ENCODE measurements around the gene TEDDM1. TPM values are rescaled to one million over a fixed set of nuclear protein-coding genes. Genes with fewer than 3 reads are reported as not detected.

The TEDDM1 gene
- total RNA-seq, 6 experiments from 2014 or later = not detected

DNA sequence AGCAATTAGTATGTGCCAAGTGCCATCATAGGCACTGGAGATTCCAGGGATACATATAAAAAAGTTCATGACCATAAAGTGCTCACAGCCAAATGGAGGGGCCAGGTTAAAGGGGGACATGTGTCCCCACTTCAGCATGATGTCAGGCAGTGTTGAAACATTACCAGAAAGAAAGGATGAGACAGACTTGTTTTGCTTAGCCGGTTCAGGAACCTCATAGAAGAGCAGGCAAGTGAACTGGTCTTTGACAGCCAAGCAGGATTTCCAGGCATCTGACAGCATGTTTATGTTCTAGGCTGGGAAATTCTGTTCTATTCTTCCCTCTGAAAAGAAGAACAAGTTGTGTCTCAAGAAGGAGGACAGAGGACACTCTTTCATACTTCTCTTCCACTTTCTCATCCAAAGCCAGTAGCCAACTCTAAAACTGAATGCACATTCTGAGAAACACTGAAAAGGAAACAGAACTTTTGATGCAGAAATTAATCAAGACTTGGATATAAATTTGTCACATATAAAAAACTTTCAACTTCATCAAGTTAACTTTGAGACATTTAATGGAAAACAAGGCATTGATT, 48.6 kb downstream of the TEDDM1 start:
- Mint-ChIP-seq H3K4me3 (no peak overlapping the region), H3K27me3 (ENCODE audit: insufficient read depth) (peaks cover 9% of the 10 kb centered on the region), H3K36me3 (ENCODE audit: low read depth) (no peaks in the 10 kb centered on the region), H3K4me1 (ENCODE audit: low read depth) (peaks cover 8% of the 10 kb centered on the region), H3K27ac (no peak overlapping the region), H3K9me3 (no peaks in the 10 kb centered on the region)
- TF ChIP-seq, protein P1, sequence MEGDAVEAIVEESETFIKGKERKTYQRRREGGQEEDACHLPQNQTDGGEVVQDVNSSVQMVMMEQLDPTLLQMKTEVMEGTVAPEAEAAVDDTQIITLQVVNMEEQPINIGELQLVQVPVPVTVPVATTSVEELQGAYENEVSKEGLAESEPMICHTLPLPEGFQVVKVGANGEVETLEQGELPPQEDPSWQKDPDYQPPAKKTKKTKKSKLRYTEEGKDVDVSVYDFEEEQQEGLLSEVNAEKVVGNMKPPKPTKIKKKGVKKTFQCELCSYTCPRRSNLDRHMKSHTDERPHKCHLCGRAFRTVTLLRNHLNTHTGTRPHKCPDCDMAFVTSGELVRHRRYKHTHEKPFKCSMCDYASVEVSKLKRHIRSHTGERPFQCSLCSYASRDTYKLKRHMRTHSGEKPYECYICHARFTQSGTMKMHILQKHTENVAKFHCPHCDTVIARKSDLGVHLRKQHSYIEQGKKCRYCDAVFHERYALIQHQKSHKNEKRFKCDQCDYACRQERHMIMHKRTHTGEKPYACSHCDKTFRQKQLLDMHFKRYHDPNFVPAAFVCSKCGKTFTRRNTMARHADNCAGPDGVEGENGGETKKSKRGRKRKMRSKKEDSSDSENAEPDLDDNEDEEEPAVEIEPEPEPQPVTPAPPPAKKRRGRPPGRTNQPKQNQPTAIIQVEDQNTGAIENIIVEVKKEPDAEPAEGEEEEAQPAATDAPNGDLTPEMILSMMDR (IDR thresholded peaks at IDR 0.05) = no peak
- no peak for DNase-seq

DNA sequence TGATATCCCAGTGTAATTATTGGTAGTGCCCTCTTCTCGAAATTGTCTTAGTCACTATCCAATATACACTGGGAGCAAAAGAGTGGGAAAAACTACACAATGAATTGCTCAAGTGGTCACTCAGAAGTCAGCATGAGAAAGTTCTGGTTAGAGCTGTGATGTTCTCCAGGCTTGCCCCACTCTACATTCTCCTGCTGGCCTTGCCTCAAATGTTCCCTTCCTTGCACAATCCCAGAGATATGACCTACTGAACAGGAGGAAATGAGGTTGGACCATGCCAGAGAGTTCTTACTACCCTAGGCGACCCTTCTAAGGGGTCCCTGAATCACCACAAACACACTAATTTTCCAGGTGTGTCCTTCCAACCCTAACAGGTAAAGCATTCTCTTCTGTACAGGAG, 49.6 kb downstream of the TEDDM1 start:
- no peaks in the 10 kb centered on the region for H3K36me3 Mint-ChIP-seq (ENCODE audit: low read depth)
- TF ChIP-seq, protein P1 (IDR thresholded peaks at IDR 0.05) = peak; percentile 21; the same call in 1 of the 2 replicates
- H3K27ac Mint-ChIP-seq = no peak overlapping the region
- H3K27me3 Mint-ChIP-seq (ENCODE audit: insufficient read depth) = peaks cover 6% of the 10 kb centered on the region
- no peaks in the 10 kb centered on the region for H3K9me3 Mint-ChIP-seq
- no peak for DNase-seq
- H3K4me1 Mint-ChIP-seq (ENCODE audit: low read depth) = peaks cover 13% of the 10 kb centered on the region
- H3K4me3 Mint-ChIP-seq = no peak overlapping the region

DNA sequence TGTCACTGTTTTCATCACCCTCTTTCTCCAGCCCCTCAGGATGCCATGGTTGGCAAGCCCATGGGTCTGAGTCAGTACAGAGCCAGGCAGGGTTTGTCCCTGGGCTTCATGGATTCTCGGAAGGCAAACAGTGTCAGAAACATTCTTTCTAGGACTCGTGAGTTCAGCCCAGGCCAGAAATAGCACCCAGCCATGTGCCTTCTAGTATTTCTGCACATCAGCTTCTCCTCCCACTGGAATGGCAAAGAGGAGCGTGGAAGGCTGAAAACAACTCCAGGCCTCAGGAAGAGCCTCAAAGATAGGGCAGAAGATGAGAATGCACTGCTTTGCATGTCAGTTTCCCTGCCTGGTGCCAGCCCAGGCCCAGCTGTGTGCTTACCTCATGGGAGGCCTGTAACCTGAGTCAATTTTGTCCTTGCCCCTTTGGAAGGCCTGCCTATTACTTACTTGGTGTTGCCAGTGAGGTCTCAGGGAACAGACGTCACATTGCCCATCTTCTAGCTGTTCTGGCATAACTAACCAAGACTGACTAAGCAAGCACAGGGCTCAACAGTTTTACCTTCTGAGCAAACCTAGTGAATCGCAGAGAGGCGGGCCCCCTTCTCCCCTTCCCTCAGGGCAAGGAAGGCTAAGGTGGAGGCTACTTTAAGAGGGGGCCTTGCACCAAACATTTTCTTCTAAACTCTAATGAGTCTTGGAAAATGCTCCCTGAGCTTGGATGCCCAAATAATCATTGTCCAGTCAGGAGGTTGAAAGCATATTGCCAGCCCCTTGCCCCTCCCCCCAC, 51.3 kb downstream of the TEDDM1 start:
- Mint-ChIP-seq H3K9me3 (no peaks in the 10 kb centered on the region), H3K27ac (peak overlapping the region; percentile 62; the same call in 1 of the 2 replicates), H3K4me1 (ENCODE audit: low read depth) (peaks cover 14% of the 10 kb centered on the region), H3K4me3 (no peak overlapping the region), H3K27me3 (ENCODE audit: insufficient read depth) (peaks cover 6% of the 10 kb centered on the region), H3K36me3 (ENCODE audit: low read depth) (no peaks in the 10 kb centered on the region)
- peak; percentile 43 for DNase-seq
- TF ChIP-seq, protein P1 (IDR thresholded peaks at IDR 0.05) = no peak

Other genes with a start within 250 kb of the TEDDM1 start
- gene GLUL, start 8.9 kb downstream of the TEDDM1 start, total RNA-seq (2021; fragmentation: NEBNext Ultra II Directional; extraction: Animal tissue kit (Norgen Biotek cat#: 25700)) = 100 to 1,000 TPM; 124 to 194 (median 176) TPM
- not detected for gene RGSL1, start 49.5 kb upstream of the TEDDM1 start, total RNA-seq (2021; fragmentation: NEBNext Ultra II Directional; extraction: Animal tissue kit (Norgen Biotek cat#: 25700))
- gene RNASEL, start 188.6 kb upstream of the TEDDM1 start, total RNA-seq (2021; fragmentation: NEBNext Ultra II Directional; extraction: Animal tissue kit (Norgen Biotek cat#: 25700)) = 1 to 10 TPM; 3.6 to 4.1 (median 3.8) TPM
- under 1 TPM; 0.31 to 0.59 (median 0.39) TPM for gene RGS16, start 203.7 kb upstream of the TEDDM1 start, total RNA-seq (2021; fragmentation: NEBNext Ultra II Directional; extraction: Animal tissue kit (Norgen Biotek cat#: 25700))

Data from HFFc6 (cell line).